NCI-H524 (cell line): ENCODE data around the gene RRAS2.

Source experiments
- DNase-seq, 2 experiments: peaks; one replicate each; lab custom pipeline; 2025; lab: John Stamatoyannopoulos, UW

The RRAS2 gene

DNA sequence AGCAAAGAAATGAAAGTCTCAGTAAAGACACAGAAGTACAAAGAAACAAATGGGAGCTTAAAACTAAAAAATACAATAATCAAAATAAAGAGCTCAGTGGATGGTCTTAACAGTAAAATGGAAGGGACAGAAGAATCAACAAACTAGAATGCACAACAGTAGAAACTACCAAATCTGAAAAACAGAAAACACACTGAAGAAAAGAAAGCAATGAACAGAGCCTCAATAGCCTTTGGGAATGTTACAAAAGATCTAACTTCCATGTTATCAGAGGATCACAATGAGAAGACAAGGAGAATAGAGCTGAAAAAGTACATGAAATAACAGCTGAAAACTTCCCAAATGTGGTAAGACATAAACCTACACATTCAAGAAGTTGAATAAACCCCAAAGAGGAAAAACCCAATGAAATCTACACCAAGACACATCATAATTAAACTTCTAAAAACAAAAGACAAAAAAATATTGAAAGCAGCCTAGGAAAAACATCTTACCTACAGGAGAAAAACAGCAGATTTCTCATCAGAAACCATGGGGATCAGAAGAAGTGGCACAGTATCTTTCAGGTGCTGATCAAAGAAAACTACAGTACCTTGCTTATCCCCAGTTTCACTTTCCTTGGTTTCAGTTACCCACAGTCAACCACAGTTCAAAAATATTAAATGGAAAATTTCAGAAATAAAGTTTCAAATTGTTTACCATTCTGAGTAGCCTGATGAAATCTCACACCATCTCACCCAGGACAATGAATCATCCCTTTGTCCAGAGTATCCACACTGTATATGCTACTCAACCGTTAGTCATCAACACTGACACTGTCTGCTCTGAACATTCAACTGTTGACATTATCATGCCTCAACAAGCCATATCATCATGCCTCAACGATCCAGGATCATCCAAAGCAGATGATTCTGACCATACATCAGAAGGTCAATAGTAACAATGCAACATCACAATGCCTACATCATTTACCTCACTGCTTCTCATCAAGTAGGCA, 22.2 kb downstream of the RRAS2 start:
- DNase-seq, result no peak

DNA sequence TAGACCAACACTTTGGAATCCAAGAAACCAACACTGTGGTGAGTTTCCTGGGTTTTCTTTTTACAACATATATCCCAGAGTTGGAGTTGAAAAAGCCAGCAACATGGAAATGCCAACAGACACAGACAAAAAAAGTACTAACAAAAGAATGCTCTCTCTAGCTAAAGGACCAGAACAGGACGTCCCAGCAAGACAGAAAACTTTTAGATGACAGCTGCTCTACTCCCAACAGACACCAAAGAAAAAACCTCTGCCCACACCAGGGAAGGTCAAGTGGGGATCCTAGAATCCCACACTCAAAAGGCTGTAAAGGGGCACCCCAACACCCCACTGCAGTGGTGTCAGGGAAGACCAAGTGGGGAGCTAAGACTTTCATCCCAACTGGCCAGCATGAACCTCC, 23.3 kb downstream of the RRAS2 start:
- no peak for DNase-seq

DNA sequence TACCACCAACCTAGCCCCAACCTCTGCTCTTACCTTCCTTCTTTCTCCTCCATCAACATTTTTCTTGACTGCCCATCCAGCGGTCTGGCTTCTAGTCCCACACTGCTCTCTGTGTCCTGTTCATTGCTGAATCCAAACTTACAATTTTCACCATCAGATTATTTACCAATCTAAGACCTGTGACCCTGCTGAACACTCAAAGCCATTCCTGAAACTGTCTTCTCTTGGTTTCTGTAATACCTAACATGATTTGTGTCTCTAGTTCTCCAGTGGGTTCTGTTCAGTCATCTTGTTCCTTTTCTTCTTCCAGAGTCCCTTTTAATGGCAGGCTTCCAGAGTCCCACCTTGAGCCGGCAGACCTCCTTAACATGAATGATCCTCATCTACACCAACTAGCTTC, 24.1 kb downstream of the RRAS2 start:
- DNase-seq, result no peak

DNA sequence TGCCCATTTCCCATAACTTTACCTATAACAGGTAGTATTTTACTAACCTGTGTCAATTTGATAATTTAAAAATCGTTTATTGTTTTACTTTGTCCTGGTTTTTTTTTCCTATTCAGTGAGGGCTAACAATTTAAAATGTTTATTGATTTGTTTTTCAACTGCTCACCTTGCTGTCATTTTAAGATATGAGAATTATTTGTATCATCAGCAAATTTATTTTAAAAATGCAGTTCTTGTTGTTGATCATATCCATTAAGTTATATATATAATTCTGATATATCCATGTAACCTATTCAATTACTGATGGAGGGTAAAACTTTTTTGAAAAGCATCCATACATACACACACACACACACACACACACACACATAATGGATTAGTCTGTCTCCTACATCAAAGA, 24.8 kb downstream of the RRAS2 start:
- no peak for DNase-seq

DNA sequence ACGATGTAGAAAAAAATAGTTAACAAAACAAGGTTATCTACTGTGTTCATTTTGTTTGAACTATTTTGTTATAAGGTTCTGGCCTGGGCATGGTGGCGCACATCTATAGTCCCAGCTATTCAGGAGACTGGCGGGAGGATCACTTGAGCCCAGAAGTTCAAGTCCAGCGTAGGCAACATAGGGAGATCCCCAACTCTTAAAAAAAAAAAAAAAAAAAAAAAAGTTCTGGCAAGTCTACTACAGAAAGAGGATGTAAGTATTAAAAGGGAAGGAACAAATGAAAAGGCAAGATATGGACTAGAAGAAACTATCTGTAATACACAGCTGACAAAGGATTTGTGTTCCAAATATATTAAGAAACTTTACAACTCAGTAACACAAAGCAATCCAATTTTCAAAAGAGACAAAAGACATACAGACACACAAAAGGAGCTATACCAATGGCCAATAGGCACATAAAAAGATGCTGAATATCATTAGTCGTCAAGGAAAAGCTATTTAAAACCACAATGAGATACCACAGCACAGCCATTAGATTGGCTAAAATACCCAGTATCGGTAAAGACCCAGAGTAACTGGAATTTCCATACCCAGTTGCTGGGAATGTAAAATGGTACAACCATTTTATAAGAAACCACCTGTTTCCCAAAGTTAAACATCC, 27.4 kb downstream of the RRAS2 start:
- no peak for DNase-seq

DNA sequence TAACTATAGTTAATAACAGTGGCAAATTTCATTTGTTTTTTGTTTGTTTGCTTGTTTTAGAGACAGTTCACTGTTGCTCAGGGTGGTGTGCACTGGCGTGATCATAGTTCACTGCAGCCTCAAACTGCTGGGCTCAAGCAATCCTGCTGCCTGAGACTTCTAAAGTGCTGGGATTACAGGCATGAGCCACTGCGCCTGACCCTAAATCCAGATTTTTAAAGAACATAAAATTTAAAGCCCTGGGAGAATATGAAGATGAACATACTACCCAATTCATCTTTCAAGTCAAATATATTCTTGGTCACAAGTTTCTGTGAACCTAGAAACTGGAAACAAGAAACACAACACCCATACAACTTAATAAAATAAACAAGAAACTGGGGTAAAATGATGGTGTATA, 28.1 kb downstream of the RRAS2 start:
- no peak for DNase-seq

DNA sequence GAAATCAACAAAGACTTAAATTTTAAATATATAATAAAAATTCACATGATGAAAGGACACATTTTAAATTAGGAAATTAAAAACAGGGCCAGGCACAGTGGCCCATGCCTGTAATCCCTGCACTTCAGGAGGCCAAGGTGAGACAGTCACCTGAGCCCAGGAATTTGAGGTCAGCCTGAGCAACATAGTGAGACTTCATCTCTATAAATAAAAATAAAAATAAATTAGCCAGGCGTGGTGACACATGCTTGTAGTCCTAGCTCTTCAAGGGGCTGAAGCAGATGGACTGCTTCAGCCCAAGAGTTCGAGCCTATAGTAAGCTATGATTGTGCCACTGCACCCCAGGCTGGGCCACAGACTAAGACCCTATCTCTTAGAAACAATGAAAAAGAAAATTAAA, 29.3 kb downstream of the RRAS2 start:
- DNase-seq, result no peak

DNA sequence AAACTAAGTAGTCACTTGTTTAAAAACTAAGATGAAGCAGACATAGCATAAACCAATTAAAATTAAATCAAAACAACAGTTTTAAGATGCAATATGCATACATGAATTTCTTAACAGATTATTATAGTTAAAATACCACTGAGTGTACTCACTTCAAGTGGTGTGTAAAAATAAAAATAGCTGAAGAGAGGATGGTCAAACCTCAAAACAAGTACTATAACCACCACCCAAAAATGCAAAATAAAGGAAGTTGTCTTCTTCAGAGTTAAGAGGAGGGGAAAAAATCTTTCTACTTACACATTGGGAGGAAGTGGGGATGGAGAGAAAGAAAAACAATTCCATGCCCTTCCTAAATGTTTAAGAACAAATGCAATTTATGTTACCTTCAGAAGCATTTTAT, 31.9 kb downstream of the RRAS2 start:
- DNase-seq, result no peak

DNA sequence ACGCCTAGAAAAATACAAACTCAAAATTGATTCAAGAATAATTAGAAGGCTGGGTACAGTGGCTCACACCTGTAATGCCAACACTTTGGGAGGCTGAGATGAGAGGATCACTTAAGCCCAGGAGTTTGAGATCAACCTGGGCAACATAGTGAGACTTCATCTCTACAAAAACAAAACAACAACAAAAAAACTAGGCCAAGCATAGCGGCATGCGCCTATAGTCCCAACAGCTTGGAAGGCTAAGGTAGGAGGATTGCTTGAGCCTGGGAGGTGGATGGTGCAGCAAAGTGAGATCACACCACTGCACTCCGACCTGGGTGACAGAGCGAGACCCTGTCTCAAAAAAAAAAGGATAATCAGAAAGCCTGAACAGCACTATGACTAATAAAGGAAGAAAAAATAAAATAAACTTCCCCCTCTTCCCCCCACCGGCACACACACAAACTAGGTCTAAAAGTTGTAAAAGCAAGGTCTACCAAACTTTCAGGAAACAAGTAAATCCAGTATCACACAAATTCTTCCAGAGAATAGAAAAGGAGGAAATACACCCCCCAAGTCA, 35.8 kb downstream of the RRAS2 start:
- no peak for DNase-seq

DNA sequence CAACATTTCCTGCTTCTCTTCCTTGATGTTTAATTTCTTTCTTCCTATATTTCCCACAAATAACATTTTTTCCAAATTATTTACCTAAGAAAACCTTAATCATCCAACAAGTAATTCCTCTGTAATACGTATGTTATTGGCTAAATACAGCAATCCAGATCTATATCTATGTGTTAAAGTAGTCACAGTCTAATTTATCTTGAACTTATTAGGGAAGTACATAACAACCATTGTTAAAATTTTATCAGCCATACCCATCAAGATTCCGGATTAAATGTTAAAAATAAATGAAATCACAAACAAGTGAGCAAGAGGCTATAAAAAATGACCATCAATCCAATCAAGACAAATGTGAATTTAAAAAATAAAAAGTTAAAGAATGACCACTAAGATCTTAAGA, 36.5 kb downstream of the RRAS2 start:
- no peak for DNase-seq

DNA sequence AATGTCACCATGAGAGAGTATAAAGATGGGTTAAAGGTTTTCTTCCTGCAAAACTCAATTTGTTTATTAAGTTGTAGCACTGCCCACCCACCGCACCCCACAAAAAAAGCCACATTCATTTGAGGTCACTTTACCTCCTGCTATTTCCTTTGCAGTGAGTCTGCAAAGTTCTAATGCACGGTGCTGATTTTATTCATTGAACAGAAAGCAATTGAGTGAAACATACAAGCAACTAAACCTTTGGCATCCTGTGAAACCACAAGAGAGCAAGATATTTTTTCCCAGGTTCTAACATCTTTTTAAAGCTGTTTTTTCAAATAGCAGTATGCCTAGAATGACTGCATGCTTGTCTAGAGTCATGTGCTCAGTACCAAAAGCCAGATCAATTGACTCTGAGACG, 39.0 kb downstream of the RRAS2 start:
- DNase-seq, result no peak

DNA sequence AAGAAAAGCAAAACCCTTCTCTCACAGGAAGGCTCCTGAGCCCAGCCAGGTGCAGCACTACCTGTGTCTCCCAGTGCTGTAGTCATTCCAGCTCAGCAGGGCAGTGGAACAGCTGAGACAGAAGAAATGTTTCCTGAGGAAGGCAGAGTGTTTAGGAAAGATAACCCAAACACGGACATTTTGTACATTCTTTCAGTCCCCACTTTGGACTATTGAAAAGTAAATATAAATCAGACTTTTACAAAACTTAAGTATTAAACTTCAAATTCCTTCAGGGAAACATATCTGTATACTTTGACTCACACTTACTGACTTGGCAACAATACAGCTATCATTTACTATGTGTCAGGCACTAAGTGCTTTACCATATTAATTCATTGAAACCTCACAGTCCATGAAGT, 40.4 kb downstream of the RRAS2 start:
- DNase-seq, result no peak

DNA sequence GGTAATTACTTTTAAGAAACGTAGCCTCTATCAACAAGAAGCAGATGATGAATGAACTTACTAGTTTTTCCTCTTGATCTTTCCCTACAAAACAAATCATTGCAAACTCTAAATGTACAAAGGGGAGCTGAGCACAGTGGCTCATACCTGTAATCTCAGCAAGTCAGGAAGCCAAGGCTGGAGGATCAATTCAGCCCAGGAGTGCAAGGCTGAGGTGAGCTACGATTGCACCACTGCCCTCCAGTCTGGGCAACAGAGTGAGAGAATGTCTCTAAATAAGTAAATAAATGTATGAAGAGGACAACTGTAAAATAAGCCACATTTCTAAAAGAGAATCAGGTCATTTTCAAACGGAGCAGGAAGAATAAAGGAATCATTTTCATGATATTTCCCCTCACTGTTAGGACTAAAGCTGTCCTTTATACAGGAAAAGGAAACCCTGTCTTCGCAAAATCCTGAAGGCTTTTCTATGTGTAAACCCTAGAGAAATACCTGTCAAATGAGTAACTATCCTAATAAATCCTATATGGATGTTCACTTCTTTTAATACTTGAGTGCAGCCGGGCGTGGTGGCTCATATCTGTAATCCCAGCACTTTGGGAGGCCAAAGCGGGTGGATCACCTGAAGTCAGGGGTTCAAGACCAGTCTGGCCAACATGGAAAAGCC, 41.2 kb downstream of the RRAS2 start:
- no peak for DNase-seq

DNA sequence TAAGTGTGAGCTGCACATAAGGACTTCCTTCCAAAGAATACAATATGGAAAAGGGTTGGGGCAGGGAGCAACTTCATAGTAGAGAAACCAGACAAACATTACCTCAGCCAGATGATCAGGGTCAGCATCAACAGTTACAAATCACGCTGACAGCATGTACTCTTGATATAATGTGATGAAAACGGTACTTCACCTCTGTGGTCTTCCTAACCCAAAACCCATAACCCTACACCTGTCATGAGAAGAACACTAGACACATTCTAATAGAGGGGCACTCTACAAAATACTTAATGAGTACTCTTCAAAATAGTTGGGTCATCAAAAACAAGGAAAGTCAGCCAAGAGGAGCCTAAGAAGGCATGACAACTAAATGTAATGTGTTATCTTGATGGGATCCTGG, 43.9 kb downstream of the RRAS2 start:
- no peak for DNase-seq

DNA sequence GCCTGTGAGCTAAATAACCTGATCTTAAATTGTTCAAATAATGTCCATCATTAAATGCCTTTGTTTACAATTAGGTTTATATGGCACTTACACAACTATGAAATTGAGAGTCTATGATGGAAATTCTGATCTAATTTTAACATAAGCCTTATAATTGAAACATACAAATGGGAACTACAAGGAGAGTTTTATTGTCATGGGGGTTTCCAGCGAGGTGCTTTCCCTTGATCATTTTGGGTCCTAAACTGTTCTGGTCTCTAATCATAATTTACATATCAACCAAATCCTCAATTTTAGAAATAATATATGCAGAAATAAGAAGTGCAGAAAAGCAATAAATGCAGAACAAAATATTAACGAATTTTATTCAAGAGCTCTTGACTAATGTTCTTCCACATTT, 44.9 kb downstream of the RRAS2 start:
- DNase-seq, result no peak

DNA sequence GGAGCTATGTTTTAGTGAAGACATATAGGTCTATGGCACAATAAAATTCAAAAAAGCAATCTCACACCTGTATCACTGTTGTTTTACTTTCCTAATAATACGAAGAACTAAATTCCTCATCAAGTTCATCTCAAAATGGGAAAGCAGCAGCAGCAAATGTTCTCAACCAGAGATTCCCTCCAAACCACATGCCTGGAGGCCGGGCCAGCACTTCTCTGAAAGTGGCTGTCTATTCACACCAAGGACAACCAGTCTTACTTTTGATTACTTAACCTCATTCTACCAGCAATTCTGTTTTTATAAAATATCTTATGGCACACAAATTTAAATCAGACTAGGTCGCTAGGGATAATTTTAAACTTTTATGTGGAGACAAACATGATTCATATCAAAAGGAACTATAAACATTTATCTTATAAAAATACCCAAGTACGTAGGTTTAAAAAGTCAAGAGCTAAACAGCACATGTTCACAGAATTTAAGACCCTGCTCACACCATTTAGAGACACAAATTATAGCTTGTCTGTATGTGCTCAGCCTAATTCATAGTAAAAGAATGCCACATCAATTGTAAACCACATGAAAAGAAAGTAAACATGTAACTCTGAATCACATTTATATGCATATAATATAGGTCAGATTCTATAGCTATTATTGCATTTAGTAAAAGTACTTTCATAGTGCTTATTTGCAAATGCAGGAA, 46.1 kb downstream of the RRAS2 start:
- no peak for DNase-seq

DNA sequence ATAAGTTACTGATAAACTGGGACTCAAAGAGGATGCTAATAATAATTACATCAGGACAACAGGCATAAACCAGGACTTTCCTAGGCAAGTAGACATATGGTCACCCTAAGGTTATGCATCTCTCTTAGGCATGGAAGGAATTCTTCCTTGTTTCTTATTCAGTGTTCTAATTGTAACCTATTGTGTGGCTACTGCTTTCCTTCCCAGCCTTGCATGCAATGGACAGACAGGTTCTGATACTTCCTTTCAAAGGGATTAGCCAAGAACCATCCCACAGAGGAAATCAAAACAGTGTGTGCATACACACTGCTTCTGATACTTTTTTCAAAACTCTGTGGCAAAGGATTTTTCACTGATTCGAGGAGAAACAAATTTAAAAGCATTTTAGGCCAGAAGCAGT, 48.3 kb downstream of the RRAS2 start:
- DNase-seq, result no peak

DNA sequence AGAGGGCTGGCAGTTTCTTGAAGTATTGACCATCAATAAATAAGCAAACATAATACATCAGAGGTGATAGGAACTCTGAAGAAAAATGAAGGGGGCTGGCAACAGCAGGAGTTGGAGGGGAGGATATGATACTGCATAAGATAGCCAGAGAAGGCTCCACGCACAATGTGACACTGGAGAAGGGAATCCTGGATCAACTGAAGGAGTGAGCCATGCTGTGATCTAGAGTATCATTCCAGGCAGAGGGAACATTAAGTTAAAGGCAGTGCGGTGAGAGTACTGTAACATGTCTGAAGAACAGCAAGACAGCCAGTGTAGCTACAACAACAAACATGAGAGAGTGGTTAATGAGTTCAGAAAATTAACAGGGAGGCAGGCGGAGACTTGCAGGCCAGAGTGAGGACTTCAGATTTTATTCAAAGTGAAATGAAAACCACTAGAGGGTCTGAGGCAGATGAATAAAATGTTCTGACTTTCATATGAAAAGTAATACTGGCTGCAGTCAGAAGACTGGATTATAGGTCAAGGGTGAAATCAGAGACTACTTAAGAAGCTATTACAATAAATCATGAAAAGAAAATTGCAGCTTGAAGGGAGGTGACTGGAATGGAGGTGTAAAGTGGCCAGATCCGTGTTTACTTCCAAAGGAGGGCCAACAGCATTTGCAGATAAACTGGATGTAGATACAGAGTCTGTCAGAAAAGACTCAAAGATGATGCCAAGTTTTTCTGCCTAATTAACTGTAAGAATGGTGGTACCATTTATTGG, 49.4 kb downstream of the RRAS2 start:
- no peak for DNase-seq

DNA sequence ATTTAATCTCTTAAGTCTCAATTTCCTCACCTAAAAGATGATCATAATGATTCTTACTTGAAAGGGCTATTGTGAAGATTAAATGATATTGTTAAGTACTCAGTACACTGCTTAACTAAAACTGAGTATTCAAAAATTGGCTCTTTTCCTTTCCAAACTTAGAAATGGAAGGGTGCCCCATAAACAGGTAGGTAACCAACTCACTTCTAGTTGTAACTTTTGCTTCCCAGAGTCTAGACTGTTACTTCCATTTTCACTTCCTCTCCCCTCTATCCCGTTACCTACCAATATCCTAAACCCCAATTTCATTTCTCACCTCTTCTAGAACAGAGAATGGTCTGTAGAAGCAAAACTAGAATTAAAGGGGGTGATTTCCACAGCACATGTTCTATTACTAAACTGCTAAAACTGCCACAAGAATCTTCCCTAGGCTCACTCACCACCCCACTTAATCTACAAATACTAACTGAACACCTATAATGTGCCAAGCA, 50.0 kb downstream of the RRAS2 start:
- no peak for DNase-seq

DNA sequence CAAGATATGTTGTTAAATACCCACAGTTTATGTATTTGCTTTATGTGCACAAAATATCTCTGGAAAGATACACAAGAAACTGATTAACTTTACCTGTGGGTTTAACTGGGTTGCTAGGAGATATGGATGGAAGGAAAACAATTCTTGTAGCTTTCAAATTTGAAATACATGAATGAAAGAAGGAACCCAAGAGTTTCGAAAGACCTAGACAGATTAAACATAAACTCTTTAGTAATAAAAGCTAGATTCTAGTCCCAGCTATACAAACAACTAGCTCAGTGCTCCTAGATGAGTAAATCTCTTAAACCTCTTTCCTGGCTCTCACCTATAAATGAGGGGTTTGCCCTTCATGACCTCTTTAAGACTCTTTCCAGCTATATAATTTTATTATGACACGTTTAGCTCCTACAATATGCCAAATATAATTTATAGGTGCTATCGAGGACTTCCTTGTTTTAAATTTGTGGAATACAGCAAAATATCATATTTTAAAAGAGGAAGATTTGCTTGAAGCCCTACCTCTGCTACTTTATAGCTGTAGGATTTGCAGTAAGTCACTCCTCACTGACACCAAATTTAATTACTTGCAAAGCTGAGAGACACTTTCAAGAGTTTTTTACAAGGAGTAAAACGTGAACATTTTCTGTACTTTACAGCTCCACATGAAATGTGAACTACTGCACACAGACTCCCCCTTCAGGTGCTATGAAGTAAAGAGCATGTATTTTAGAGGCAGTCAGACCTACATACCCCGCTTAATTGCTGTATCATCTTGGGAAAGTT, 50.7 kb downstream of the RRAS2 start:
- DNase-seq, result peak; percentile 7 to 43
